ENCODE data around the gene CYB5A.
"Not testable (repeated sequence)": the region's sequence is repeated elsewhere in the genome, so short reads cannot be mapped to it uniquely, and the experiment has no call there.

CYB5A gene, protein sequence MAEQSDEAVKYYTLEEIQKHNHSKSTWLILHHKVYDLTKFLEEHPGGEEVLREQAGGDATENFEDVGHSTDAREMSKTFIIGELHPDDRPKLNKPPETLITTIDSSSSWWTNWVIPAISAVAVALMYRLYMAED

DNA sequence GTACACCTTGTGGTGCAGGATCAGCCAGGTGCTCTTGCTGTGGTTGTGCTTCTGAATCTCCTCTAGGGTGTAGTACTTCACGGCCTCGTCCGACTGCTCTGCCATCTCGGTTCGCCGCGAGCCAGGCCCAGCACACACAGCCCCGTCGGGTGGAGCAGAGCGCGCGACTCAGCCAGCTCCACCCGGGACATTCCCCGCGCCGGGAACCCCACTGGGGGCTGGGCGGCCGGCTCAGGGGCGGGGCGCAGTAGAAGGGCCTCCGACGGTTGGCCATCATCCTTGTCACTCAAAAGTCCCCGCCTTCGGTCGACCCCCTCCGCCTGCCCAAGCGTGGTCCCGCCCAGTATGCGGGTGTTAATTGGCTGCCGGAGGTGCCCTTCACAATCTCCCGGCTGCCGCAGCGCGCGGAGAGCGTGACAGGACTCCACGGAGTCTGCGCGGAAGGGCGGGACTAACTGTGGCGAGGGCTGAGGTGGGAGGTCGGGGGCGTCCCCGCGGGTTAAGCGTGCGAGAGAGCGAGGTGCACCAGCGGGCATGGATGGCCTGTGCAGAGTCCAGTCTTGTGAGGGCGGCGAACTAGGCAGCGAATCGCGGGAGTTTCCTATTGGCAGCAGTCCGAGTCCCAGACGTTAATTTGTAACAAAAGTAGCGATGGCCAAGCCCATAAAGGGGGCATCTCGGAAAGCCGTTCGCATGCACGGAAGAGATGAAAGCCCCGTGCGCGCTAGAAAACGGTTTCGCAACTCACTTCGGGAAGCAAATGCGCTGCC is at the start of gene CYB5A:
Gene CYB5A (minus strand): TSS at position 193 of the 770 bp plus-strand sequence. CDS start 88 bp downstream, at position 105.
- DNase-seq (ENCODE audit: low read depth in 2 of 3, low spot score in 2 of 3): peak; percentile 87 to 97 (median 96)

DNA sequence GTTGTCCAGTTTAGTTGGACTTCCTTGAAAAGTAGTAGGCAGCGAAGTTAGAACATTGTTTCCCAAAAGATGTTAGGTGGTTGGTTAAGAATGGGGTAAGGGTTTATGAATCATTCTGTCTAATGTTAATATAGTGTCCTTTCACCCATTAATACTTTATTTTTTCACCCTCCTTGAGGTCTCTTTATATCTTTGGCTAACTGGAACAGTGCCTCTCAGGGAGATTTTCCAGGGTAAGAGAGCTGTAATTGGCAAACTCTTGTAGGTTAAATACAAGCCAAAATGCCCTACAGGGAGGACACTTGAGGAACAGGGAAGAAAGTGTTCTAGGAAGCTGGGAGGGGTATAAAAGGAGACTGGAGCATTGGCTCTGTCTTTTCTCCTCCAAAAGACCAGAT is 46.1 kb upstream of the CYB5A start:
- no peak for DNase-seq (ENCODE audit: low read depth in 2 of 3, low spot score in 2 of 3)

DNA sequence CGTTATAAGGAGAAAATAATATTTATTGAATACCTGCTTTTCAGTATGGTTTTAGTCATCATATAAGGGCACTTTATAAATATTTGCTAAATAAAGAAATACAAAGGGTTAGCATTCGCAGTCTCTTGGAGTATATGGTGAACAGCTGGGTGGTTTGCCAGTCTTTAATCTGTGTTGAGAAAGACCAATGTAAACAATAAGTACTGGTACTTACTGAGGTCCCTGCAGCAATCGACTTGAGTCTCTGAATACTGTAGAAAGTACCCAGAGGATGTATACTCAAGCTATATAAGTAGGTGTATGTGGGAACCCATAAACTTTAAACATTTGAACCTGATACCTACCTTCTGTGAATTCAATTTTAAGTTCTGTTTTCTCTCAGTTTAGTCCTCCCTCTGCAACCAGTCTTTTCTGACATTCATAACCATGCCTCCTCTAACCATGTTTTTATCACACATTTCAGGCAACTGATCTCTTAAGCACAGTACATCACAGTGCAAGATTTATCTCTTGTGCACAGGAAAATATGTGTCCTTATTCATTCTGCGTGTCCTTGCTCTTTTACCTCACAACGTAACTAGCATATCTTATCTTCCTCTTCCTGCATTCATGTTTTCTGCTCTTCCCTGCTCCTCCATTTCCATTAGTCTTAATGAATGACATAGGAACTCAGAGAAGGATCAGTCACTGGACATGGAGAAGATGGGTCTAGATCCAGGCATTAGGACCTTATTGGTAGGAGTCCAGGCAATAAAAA is 45.6 kb upstream of the CYB5A start:
- DNase-seq (ENCODE audit: low read depth in 2 of 3, low spot score in 2 of 3): no peak

DNA sequence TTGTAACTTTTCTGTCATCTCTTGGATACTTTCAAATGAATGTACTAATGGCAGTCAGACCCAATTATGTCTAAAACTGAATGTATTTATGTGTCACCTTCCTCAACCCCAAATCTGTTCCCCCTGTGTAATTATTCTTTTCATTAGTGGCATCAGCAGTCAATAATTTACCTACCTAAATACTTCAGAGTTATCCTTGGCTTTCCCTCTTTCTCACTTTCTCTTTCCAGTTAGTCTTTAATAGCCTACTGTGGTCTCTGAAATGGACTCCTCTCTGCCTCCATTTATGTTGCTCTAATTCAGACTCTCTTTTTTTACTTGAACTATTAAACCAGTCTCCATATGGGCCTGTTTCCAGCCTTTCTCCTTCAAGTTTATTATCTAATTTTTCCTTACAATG is 44.9 kb upstream of the CYB5A start:
- no peak for DNase-seq (ENCODE audit: low read depth in 2 of 3, low spot score in 2 of 3)

DNA sequence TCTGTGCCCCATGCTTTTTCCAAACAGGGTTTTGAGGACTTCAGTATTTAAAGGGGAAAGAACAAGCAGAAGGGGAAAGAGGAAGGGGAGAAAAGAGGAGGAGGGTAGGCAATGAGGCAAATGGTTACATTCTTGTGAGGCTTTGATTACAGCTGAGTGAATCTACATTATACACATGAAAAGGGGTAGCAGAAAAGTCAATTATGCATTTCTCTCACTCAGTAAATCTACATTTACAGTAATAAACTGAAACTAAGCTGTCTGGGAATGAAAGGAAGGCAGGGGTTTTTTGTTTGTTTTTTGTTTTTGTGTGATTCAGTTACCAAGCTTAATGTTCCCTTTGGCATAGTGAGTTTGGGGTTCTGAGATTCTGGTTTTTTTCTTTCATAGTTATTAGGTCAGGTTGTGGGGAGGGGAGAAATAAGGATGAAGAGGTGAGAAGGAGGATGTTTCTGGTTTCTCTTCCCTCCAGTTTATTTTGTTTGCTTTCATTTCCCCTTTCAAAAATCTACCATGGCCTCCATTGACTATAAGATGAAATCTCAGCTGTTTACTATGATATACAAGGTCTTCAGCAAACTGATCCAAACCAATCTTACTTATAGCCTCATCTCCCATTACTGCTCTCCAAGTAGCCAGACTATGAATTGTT is 42.6 kb upstream of the CYB5A start:
- DNase-seq (ENCODE audit: low read depth in 2 of 3, low spot score in 2 of 3): no peak

DNA sequence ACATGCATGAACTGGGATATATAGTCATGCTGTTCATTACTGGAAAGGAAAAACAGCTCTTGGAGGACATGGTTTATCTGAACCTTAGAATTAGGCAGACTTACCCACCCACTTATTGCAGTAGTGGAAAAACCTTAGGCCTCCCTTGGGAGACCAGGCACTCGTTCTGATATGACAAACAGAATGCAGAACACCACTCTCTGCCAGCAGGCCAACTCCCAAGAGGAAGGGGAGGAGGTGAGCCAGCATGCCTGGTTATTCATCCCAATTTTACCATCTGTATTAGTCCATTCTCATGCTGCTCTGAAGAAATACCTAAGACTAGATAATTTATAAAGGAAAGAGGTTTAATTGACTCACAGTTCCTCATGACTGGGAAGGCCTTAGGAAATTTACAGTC is 41.3 kb upstream of the CYB5A start:
- no peak for DNase-seq (ENCODE audit: low read depth in 2 of 3, low spot score in 2 of 3)

DNA sequence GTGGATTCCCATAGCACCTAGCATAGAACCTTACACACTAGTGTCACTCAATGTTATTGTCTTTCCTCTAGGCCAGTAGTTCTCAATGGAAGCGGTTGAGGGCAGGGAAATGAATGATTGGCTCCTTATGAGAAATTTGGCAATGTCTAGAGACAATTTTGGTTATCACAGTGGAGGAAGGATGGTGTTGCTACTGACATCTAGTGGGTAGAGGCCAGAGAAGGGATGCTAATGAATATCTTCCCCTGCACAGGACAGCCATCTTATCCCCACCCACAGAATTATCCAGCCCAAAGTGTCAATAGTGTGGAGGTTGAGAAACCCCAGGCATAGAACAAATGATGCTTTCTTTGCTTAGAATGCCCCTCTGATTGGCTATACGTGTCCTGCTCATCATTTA is 39.6 kb upstream of the CYB5A start:
- DNase-seq (ENCODE audit: low read depth in 2 of 3, low spot score in 2 of 3): no peak

DNA sequence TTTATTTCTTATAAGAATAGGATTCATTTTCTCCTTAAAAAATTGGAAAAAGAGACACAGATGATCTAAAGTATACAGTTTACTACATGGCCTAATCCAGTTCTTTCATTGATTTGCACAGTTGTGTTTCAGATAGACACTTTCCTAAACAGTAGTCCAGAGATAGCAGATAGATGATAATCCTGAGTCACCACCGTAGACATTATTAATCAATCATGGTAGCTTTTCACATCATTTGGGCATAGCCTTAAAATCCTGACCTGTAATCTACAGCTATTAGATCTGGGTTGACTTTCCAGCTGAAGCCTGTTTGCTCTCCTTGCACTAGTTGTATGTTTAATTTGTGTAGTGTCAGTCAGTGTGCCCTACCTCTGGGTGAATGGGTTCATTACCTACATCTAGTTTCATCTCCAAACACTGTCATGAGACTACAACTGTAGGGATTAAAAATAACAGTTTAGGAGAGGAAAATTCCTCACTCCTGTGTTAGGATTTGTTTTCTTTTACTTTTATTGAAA is 38.0 kb upstream of the CYB5A start:
- no peak for DNase-seq (ENCODE audit: low read depth in 2 of 3, low spot score in 2 of 3)

DNA sequence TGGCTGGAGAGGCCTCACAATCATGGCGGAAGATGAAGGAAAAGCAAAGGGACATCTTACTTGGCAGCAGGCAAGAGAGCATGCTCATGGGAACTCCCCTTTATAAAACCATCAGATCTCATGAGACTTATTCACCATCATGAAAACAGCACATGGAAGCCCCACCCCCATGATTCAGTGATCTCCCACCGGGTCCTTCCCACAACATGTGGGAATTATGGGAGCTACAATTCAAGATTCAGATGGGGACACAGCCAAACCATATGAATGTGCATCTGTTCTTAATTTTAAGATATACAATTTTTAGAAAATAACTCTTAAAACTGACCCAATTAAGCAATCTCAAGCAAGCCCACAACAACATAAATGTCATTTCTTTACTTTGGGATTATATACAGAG is 36.4 kb upstream of the CYB5A start:
- DNase-seq (ENCODE audit: low read depth in 2 of 3, low spot score in 2 of 3): no peak

DNA sequence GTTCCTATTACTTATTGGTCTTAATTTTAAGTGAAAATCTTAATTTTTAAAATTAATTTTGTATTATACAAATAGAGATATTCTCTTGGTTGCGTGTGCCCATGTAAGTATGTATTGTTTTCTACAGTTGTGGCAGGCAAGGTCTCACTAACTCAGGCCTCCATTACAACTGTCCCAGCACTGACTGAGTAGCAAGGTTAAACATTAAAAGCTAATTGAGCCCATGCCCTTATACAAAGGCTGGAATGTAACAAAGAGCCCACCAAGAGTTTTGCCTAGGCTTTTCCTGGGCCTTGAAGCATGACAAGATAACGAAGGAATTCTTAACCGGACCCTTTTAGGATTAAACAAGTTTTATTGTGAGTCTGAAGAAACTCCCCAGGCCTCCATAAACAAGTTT is 35.0 kb upstream of the CYB5A start:
- DNase-seq (ENCODE audit: low read depth in 2 of 3, low spot score in 2 of 3): not testable (repeated sequence)

DNA sequence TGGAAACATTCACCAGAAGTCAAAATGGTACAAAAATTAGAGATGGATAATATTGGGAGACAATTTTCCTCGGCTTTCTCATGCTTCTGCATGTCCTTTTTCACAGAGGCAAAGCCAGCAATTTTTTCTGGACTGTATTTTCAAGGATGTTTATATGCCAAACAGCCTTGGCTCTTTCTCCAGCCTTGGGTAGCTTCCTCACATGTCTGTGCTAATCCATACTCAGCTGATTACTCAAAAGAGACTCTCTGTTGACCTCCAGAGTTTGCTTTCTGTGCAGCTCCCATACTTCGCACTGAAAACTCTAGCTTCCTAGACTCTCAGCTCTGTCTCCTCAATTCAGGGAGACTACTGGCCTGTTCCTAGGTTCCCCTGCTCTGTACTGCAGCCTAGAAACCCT is 34.5 kb upstream of the CYB5A start:
- no peak for DNase-seq (ENCODE audit: low read depth in 2 of 3, low spot score in 2 of 3)

DNA sequence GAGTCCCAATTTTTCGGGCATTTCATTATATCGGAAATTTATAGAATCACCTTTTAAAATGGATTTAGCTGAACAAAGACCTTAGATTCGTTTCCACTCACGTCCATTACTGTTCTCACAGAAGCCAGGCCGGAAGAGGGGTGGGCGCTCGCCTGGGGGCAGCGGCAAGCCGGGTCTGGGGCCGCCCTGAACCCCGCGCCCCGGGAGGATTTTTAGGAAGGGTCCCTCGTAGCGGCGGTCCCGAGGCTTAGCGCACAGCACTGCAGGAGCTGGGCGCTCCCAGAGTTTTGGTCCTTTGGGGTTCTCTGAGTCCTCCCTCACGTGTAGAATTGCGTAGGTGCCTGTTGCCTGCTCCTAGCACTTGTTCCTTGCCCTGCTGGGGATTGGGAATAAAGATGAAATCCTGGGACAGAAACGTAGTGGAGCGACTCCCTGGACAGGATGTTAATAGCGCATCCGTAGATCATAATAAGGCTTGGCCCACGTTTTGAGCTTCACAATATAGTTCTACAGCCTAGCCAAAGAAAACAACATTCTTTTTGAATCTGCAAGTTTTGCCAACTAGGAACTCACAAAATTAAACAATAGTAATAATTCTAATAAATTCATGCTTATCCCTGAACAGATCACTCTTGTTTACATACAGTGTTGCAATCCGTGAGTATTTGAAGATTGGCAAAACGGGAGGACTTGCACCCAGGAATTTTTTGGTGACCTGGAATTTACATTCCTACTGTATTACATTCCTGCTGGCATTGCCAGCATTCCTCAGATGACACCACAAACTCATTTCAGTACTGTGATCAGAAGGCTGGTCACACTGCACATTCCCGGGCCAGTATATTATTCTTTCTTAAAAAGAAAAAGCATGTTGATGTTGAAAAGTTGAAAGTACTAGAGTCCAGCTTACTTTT is 24.8 kb upstream of the CYB5A start:
- DNase-seq (ENCODE audit: low read depth in 2 of 3, low spot score in 2 of 3): no peak

DNA sequence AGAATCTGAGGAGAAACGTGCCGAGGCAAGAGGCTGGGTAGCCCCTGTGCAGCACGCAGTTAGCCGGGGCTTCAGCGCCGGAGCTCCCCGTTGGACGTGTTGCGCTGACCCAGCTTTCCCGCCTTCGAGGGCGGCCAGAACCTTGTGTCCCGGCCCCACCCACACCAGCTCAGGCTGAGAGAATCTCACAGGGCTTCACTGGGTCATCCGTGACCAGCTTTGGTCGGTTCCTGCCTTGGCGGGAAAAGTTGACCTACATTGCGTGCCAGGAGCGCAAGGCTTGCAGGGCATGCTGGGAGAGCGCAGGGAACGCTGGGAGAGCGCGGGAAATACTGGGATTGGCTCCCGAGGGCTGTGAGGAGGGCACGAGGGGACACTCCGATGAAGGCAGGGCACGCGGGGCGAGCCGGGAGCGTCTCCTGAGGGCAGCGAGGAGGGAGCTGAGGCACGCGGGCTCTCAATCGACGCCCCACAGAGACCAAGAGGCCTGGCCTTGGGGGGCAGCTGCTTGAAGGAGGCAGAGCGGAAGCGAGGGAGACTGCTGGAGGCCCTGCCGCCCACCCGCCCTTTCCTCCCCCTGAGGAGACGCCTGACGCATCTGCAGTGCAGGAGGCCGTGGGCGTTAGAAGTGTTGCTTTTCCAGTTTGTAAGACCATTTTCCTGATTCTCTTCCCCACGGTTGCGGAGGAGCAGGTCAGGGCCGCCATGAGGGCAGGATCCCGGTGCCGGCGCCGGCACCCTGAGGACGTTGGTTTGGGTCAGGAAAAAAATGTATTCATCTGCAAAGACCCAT is 23.9 kb upstream of the CYB5A start, which contains the start of gene C18orf63:
Gene C18orf63 (plus strand): TSS at position 376 of the 793 bp plus-strand sequence. CDS start 2,027 bp downstream, outside the sequence.
- no peak for DNase-seq (ENCODE audit: low read depth in 2 of 3, low spot score in 2 of 3)

DNA sequence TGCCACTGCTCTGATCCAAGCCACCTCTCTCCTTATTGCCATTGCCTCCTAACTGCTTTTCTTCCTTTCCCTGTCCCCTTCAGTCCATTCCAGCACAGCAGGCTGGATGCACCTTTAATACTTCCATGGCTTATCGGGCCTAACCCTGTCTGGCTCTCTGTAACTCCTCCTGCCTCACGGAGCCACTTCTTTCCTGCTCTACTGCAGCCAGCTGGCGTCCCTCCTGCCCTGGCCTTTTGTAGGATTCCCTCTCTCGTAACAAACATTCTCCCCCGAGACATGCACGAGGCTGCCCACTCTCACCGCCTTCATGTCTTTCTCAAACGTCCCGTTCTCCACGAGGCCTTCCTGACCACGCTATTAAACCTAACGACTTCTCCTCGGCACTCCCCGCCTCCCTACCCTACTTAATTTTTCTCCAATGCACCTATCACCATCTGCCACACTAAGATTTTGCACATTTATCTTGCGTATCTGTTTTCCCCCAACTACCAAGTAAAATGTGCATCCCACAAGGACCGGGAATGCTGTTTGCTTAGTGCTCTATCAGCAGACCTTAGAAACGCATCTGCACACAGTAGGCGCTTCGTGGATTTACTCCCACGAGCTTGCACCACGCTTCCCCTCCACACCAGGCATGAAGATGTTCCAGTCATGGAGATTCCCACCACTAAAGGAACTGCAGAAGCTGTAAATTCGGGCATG is 23.1 kb upstream of the CYB5A start:
- no peak for DNase-seq (ENCODE audit: low read depth in 2 of 3, low spot score in 2 of 3)

DNA sequence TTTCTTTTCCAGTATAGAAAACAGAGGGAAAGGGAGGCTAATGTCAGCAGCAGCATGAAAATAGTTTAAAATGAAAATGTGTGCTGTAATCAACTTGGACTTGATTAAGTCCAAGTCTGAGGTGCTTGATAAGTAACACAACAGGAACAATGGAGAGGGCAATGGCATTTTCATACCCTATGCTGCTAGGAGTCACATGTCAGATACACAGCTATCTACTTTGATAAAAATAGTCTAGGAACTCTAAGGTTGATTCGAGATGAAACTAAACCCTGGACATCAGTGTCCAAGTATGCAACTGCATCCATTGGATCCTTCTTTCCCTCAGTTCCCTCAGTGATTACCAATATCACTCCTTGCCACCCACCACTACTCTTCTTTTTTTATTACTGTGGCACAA is 19.2 kb upstream of the CYB5A start:
- no peak for DNase-seq (ENCODE audit: low read depth in 2 of 3, low spot score in 2 of 3)

DNA sequence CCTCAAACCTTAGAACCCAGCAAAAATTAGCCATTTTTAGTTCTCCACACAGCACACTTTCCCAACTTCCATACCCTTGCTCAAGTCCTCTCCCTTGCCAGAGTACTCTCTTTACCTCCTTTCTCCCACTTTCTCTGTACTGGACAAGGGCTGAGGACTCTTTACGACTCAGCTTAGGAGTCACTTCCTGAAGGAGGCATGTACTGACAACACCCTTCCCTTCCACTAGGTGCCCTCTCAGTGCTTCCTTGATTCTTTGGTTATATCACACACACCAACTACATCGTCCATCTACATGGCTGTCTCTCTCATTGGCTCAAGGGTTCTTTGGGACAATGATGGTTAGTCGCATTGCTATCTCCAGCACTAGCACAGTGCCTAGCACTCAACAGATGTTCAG is 18.6 kb upstream of the CYB5A start:
- DNase-seq (ENCODE audit: low read depth in 2 of 3, low spot score in 2 of 3): no peak

DNA sequence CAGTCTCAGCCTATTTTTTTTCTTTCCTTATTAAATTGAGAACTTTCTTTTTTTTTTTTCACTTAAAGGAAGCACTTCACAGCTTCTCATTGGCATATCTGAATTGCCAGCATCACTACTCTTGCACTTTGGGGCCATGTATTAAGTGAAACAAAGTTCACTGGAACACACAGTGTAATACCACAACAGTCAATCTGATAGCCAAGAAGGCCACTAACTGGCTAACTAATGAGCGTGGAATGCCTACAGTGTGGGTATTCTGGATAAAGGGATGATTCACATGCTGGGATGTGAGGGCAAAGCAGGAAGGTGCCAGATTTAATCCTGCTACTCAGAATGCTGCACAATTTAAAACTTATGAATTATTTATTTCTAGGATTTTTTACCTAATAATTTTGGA is 12.2 kb upstream of the CYB5A start:
- DNase-seq (ENCODE audit: low read depth in 2 of 3, low spot score in 2 of 3): no peak

DNA sequence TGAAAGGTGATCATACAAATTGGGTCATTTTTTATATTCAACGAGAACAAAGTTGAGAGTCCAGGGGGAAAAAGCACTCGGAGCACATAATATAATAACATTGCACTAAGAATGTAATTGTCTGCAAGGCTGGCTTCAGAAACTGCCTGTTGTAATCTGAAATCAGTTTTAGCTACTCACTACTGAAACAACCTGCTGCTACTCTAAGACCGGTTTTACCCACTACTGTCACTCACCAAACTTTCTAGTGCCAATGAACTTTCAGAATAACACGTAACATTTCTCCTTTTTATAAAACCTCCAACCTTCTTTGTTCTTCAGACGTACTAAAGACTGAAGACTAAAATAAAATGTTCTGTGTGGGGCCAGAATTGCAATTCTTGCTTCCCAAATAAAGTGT is 11.5 kb upstream of the CYB5A start:
- DNase-seq (ENCODE audit: low read depth in 2 of 3, low spot score in 2 of 3): no peak

DNA sequence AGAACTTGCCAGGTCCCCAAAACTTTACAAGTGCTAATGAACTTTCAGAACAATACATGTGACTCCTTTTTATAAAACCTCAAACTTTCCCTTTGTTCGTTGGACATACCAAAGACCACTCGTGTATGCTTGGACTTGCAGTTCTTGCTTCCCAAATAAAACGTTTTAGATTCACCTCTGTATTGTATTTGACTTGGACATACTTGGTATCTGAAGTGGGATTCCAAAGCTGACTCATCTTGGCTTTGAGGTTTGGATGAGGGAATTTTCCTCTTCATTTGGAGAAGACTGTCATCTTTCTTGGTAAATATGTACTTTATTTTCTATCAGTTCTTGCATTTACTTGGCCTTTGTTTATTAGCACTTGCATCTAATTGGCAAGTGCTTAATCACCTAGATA is 8.0 kb upstream of the CYB5A start:
- no peak for DNase-seq (ENCODE audit: low read depth in 2 of 3, low spot score in 2 of 3)
